ENCODE measurements around the gene ACVRL1.
"Not testable (repeated sequence)": the region's sequence is repeated elsewhere in the genome, so short reads cannot be mapped to it uniquely, and the experiment has no call there.

The ACVRL1 gene

DNA sequence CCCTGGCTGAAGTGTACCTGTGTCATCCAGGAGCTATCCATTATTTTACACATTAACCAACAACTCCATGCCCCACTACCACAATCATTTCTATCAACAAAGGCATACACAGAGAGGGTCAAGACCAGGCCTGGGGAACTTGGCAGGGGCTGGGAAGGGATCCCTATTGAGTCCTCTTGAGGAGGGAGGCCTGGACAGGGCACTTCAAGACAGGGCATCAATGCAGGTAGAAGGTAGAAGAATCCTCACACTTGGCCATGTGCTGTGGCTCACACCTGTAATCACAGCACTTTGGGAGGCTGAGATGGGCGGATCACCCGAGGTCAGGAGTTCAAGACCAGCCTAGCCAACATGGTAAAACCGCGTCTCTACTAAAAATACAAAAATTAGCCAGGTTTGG lies 32.8 kb upstream of the ACVRL1 start:
- DNase-seq, result no peak

GRCh38 chr12:51879102-51879501 lies 28.2 kb upstream of the ACVRL1 start:
- DNase-seq, result no peak

DNA sequence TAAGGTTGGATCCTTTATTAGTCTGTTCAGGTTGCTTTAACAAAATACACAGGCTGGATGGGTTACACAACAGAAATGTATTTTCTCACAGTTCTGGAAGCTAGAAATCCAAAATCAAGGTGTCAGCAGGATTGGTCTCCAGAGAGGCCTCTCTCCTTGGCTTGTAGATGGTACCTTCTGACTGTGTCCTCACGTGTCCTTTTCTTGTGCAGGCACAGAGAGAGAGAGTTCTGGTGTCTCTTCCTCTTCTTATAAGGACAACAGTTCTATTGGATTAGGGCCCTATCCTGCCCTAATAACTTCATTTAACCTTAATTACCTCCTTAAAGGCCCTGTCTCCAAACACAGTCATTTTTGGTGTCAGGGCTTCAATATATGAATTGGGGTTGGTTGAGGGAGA lies 24.0 kb upstream of the ACVRL1 start:
- DNase-seq, result no peak

GRCh38 chr12:51883998-51884675 lies 23.2 kb upstream of the ACVRL1 start:
- no peak for DNase-seq

DNA sequence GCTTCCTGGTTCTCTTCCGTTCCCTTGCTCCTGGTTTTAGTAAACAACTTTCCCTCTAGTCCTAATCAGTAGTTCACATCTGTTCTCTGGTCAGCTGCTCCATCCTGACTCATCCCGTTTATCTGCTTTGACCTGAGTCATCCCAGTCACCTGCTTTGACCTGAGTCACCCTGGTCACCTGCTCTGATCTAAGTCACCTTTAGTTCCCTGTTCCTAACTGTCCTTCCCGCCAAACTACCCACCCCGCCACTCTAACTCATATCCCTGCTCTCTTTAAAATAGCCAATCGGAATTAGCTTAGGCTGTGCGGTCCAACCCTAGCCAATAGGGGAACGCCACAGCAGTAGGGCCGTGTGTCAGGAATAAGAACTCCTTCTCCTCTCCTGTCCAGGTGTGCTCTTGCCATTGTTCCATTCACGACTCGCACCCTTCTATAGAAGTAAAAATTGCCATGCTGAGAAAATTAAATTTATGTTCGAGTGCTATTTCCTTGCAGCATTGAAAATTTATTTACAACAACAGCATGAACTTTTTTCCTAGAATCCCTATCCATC lies 22.6 kb upstream of the ACVRL1 start:
- DNase-seq, result no peak

DNA sequence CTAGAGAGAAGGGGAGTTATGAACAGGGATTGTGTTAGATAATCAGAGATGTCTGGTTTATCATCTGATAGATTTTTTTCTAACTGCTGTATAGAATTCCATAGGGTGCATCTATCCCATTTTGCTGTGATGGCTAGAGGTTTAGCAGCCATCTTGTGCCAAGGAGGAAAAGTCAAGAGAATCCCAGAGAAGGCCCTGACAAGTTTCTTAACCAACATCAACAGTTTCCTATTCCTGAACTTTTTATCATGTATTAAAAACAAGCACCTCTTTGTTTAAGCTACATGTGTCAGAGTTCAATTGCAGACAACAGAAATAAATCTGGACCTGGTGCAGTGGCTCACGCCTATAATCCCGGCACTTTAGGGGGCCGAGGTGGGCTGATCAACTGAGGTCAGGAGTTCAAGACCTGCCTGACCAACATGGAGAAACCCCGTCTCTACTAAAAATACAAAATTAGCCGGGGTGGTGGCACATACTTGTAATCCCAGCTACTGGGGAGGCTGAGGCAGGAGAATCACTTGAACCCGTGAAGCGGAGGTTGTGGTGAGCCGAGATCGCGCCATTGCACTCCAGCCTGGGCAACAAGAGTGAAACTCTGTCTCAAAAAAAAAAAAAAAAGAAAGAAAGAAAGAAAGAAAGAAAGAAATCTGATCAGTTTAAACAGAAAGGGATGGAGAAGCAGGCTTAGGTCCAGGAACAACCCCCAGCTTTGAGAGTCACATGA lies 21.8 kb upstream of the ACVRL1 start:
- DNase-seq, result not testable (repeated sequence)

GRCh38 chr12:51886021-51886710 lies 21.1 kb upstream of the ACVRL1 start:
- no peak for DNase-seq

DNA sequence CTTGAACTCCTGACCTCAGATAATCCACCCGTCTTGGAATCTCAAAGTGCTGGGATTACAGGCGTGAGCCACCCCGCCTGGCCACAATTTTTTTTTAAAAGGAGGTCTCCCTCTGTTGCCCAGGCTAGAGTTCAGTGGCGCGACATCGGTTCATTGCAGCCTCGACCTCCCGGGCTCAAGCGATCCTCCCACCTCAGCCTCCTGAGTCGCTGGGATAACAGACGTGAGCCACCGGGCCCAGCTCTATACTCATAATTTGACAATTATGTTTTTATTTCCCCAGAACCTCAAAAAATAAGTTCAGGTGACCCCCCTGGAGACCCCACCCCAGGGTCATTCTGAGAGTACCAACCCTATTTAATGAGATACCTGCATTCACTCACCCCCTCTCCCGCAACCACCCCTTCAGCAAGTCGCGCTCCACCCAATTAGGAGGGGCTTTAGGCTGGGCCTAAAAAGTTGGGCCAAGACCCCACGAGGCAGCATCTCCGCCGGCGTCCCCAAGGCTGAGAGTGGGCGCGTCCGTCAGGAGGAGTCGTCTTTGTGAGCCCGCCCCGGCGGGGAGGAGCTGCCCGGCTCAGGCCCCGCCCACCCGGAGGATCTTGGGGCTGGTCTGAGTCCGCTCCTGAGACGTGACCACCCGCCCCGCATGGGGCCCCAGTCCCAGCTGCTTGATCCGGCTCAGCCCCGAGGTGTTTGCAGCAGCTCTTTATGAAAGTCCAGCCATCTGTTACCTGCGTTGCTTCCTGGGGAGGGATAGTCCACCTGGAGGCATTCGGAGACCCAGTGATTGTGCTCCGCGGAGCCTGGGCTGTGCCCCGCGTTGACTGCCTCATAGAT lies 19.6 kb upstream of the ACVRL1 start, which contains the start of gene ANKRD33:
TSS of gene ANKRD33 (plus strand) at position 628 of the 840 bp plus-strand sequence. CDS start at position 712, 84 bp downstream.
- no peak for DNase-seq

- no peak for DNase-seq
Observed at GRCh38 chr12:51888316-51889215, 18.7 kb upstream of the ACVRL1 start.

- DNase-seq, result no peak
Observed at GRCh38 chr12:51889216-51890132, 17.8 kb upstream of the ACVRL1 start.

DNA sequence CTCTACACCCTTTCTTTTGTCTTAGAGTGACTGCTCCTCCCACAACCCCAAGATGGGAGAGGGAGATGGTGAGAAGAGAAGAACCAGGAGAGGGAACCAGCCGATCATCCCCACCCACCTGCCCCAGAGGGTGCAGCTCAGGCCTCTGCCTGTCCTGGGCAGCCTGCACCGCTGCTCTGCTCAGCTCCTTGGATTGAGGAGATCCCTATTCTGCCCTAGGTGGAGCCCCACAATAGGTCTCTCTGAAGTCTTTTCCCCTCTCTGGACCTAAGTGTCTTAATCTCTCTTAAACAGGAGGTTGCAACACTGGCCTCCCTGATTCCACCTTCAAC lies 17.2 kb upstream of the ACVRL1 start:
- no peak for DNase-seq

- no peak for DNase-seq
Observed at GRCh38 chr12:51890511-51891171, 16.7 kb upstream of the ACVRL1 start.

GRCh38 chr12:51891843-51892242 lies 15.5 kb upstream of the ACVRL1 start:
- DNase-seq, result no peak

DNA sequence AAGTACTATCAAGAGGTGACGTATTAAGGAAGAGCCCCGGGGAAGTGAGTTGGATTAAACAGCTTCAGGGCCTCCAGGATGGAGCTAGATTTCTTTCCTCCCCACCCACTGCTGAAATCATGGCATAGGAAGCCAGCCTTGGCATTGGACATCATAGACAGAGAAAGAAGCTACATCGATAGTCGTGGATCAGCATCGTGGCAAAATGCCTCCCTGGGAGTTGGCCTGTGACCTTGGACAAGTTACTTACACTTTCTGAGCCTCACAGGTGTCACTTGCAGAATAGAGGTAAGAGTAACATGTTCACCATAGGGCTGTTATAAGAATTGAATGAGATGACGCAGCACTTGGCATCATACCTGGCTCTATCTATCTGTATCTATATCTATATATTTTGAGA lies 13.5 kb upstream of the ACVRL1 start:
- DNase-seq, result no peak

- DNase-seq, result no peak
Observed at GRCh38 chr12:51895378-51896135, 11.7 kb upstream of the ACVRL1 start.

GRCh38 chr12:51896236-51896635 lies 11.1 kb upstream of the ACVRL1 start:
- no peak for DNase-seq

- no peak for DNase-seq
Observed at GRCh38 chr12:51897181-51897580, 10.1 kb upstream of the ACVRL1 start.

- no peak for DNase-seq
Observed at GRCh38 chr12:51898506-51898905, 8.8 kb upstream of the ACVRL1 start.

- no peak for DNase-seq
Observed at GRCh38 chr12:51898937-51899336, 8.4 kb upstream of the ACVRL1 start.

All from NCI-H510A treated with DMSO at 0.1 percent for 48 hours (cell line).